Gastroesophageal sphincter (tissue), 4 donors: ENCODE results near the gene C14orf119. TPM values are rescaled to one million over a fixed set of nuclear protein-coding genes. Genes with fewer than 3 reads are reported as not detected.

Source experiments
- ATAC-seq: fragments of 150-250 bp; one replicate; pipeline ENCODE4 v1.9.1; 2016; ENCODE audit warnings: mild to moderate bottlenecking, moderate library complexity
- H3K27ac ChIP-seq, 4 donors: fragments of 200-600 bp; sonication (generic) in 3 of 4; 1 replicate in 3 of 4; 2 replicates in 1 of 4; pipeline ENCODE4 v1.5.1; 2016 to 2019
- H3K27me3 ChIP-seq: fragments of 200-600 bp; sonication (generic); one replicate; pipeline ENCODE4 v1.5.1; 2019
- H3K36me3 ChIP-seq, 2 donors: fragments of 200-600 bp; sonication (generic); one replicate each; pipeline ENCODE4 v1.5.1; 2019; ENCODE audit warnings: control low read depth in 1 of 2
- H3K4me1 ChIP-seq, 3 donors: fragments of 200-600 bp; sonication (generic); 1 replicate in 2 of 3; 2 replicates in 1 of 3; pipeline ENCODE4 v1.5.1; 2016 to 2019; ENCODE audit warnings: control low read depth in 2 of 3
- H3K4me3 ChIP-seq, 2 donors: fragments of 200-600 bp; sonication (generic); one replicate each; pipeline ENCODE4 v1.5.1; 2019; ENCODE audit warnings: mild to moderate bottlenecking in 1 of 2, moderate library complexity in 1 of 2
- H3K9me3 ChIP-seq, 3 donors: fragments of 200-600 bp; sonication (generic); one replicate each; pipeline ENCODE4 v1.5.1; 2017 to 2019; ENCODE audit warnings: control low read depth in 2 of 3
- CTCF ChIP-seq, 4 experiments: fragments of 200-600 bp in 2 of 4; fragments of 450-650 bp in 2 of 4; sonication (generic) in 1 of 4; IDR thresholded peaks; one replicate each; pipeline ENCODE4 v1.5.1; 2017 to 2019; ENCODE audit warnings: antibody characterized with exemption in 4 of 4, mild to moderate bottlenecking in 2 of 4, moderate library complexity in 2 of 4
- EP300 ChIP-seq: sonication (generic); formaldehyde crosslinking; IDR thresholded peaks from one replicate; pipeline ENCODE4 v1.6.1; 2017; ENCODE audit warnings: antibody characterized with exemption, mild to moderate bottlenecking
- POLR2A ChIP-seq, 2 donors: fragments of 450-650 bp; IDR thresholded peaks; one replicate each; pipeline ENCODE4 v1.6.1; 2017; ENCODE audit warnings: antibody characterized with exemption in 2 of 2, mild to moderate bottlenecking in 2 of 2, moderate library complexity in 1 of 2
- POLR2AphosphoS5 ChIP-seq: sonication (generic); formaldehyde crosslinking; IDR thresholded peaks from one replicate; pipeline ENCODE4 v1.6.1; 2017; ENCODE audit warnings: antibody characterized with exemption
- WGBS, 2 donors: methylation state at CpG; one replicate each; pipeline ENCODE4 v1.1.5; 2018; ENCODE audit warnings: low coverage in 1 of 2; 5-methylcytosine and 5-hydroxymethylcytosine counted together
- total RNA-seq, 4 donors: library from RNA; depleted of rRNA; stranded (reverse); fragments of >200 nt; gene quantifications; one replicate each; pipeline ENCODE4 v1.1.0, GENCODE V29; 2016

The C14orf119 gene
- total RNA-seq, 4 donors from 2014 or later = 31.3 to 38.2 (median 33.4) TPM

DNA sequence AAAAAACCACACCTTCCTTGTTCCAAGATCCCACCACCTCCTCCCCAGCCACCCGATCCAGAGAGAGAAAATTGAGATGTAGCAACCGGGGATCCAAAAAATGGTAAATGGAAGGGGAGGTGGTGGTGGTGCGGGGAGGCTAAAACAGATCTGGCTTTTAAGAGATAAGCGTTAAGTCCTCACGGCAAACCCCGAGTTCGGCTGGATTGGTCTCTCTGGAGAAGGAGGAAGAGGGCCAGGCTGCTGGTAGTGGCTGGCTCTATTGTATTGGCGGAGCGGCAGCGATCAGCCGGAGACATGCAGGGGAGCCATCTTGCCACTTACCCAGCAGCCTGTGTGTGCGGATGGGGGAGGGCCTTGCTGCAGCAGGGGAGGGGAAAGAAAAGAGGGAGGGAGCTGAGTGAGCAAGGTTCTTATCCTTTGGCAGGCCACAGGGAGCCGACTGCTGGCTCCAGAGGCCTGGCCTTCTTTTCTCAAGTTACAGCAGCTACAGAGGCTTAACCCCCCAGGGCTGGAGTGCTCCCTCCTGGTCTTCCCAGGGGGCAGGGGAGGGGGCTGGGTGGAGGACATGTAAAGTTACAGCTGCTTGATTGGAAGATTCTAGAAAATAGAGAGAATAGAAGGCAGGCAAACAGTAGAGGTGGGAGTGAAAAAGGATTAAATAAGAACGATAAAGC lies 23.9 kb upstream of the C14orf119 start:
- H3K27me3 ChIP-seq = no peaks in the 10 kb centered on the region
- H3K36me3 ChIP-seq = peaks cover 3 to 76% of the 10 kb centered on the region in 2 donors
- H3K9me3 ChIP-seq = no peaks in the 10 kb centered on the region
- ATAC-seq = peak; percentile 92
- 0% methylated on average over 9 to 14 of the region's 14 CpGs for WGBS, 2 donors
- peak overlapping the region; percentile 41 to 62 for H3K4me3 ChIP-seq
- TF ChIP-seq CTCF (IDR thresholded peaks at IDR 0.05) (peak in 1 of 4 experiments; percentile 37), POLR2AphosphoS5 (peak; percentile 70), EP300 (no peak)
- peak overlapping the region; percentile 37 to 90 (median 84) for H3K27ac ChIP-seq
- peaks cover 10 to 67% (median 24%) of the 10 kb centered on the region in 3 donors for H3K4me1 ChIP-seq

GRCh38 chr14:23071921-23072539 lies 23.3 kb upstream of the C14orf119 start:
- 8 to 38% methylated on average over 2 to 5 of the region's 5 CpGs for WGBS, 2 donors
- no peak for TF ChIP-seq POLR2AphosphoS5
- no peak for TF ChIP-seq EP300
- TF ChIP-seq CTCF (IDR thresholded peaks at IDR 0.05) = no peak
- no peak for TF ChIP-seq POLR2A (IDR thresholded peaks at IDR 0.05)
- Histone ChIP-seq H3K27ac (peak overlapping the region; percentile 37 to 90 (median 84)), H3K36me3 (peaks cover 3 to 75% of the 10 kb centered on the region in 2 donors), H3K27me3 (no peaks in the 10 kb centered on the region), H3K9me3 (no peaks in the 10 kb centered on the region), H3K4me3 (peak overlapping the region; percentile 41 to 62), H3K4me1 (peaks cover 10 to 74% (median 24%) of the 10 kb centered on the region in 3 donors)
- no peak for ATAC-seq

GRCh38 chr14:23074906-23075305 lies 20.4 kb upstream of the C14orf119 start:
- WGBS, 2 donors = 77 to 92% methylated on average over 1 of the region's 1 CpG
- Histone ChIP-seq H3K27ac (no peak overlapping the region), H3K4me3 (no peak overlapping the region), H3K36me3 (peaks cover 8 to 79% of the 10 kb centered on the region in 2 donors), H3K9me3 (no peaks in the 10 kb centered on the region), H3K27me3 (no peaks in the 10 kb centered on the region), H3K4me1 (peaks cover 10 to 76% (median 24%) of the 10 kb centered on the region in 3 donors)
- TF ChIP-seq EP300 = no peak
- TF ChIP-seq POLR2AphosphoS5 = no peak
- no peak for TF ChIP-seq CTCF (IDR thresholded peaks at IDR 0.05)
- TF ChIP-seq POLR2A (IDR thresholded peaks at IDR 0.05) = no peak
- no peak for ATAC-seq

- no peak overlapping the region for H3K4me3 ChIP-seq
- no peak for TF ChIP-seq EP300
- peak; percentile 30 to 61 (median 54) for TF ChIP-seq CTCF (IDR thresholded peaks at IDR 0.05)
- WGBS, 2 donors = 58 to 63% methylated on average over 4 to 5 of the region's 5 CpGs
- no peak for ATAC-seq
- H3K9me3 ChIP-seq = no peaks in the 10 kb centered on the region
- no peaks in the 10 kb centered on the region for H3K27me3 ChIP-seq
- H3K4me1 ChIP-seq = peaks cover 5 to 56% (median 13%) of the 10 kb centered on the region in 3 donors
- H3K36me3 ChIP-seq = peaks cover 13 to 99% of the 10 kb centered on the region in 2 donors
- peak overlapping the region in 3 of 4 donors; percentile 39 to 50 (median 42) for H3K27ac ChIP-seq
These were observed 18.4 kb upstream of the C14orf119 start for GRCh38 chr14:23076785-23077408.
